B cell (primary cell): Measurements from ENCODE around the gene JUNB. TPM values are rescaled to one million over a fixed set of nuclear protein-coding genes. Genes with fewer than 3 reads are reported as not detected.

ENCODE experiments used
- ATAC-seq: fragments of 200-7000 bp; cut with Tn5 transposase; one replicate; pipeline ENCODE4 v1.10.0; 2021; ENCODE audit warnings: low read depth, mild to moderate bottlenecking, moderate number of reproducible peaks, moderate library complexity
- CTCF ChIA-PET: fragments of 350-600 bp; sonication (Branson Sonifier 250); formaldehyde crosslinking; loops from one replicate; lab custom pipeline; 2021; ENCODE audit warnings: antibody characterized with exemption, inconsistent platforms; lab: Charles Lee
- POLR2A ChIA-PET: fragments of 350-600 bp; sonication (Branson Sonifier 250); formaldehyde crosslinking; loops from one replicate; lab custom pipeline; 2021; ENCODE audit warnings: antibody characterized with exemption; lab: Charles Lee
- DNase-seq: peaks from one replicate; pipeline ENCODE4 v3.0.0; 2013
- H2AFZ ChIP-seq: 2 replicates; pipeline ENCODE4 v1.6.1; 2012; ENCODE audit warnings: mild to moderate bottlenecking, low read depth, low read length; ENCODE audit not compliant: insufficient read depth, poor library complexity, severe bottlenecking
- H3K27ac ChIP-seq, 2 donors: 1 replicate in 1 of 2; 2 replicates in 1 of 2; pipeline ENCODE4 v1.5.1; 2012 to 2013; ENCODE audit warnings: low read length in 2 of 2, mild to moderate bottlenecking in 2 of 2, moderate library complexity in 1 of 2
- H3K27me3 ChIP-seq, 4 experiments: fragments of 200-600 bp in 1 of 4; sonication (generic) in 1 of 4; replicated peaks in 1 of 4; 1 replicate in 2 of 4; 2 replicates in 2 of 4; pipeline versions ENCODE4 v1.6.1 to v1.7.0; 2013 to 2016; ENCODE audit warnings: low read length in 3 of 4, mild to moderate bottlenecking in 2 of 4, mixed read lengths in 1 of 4, moderate library complexity in 1 of 4; ENCODE audit not compliant: insufficient read depth in 4 of 4, control insufficient read depth in 3 of 4; ENCODE audit errors: control extremely low read depth in 1 of 4
- H3K36me3 ChIP-seq, 2 experiments: replicated peaks in 1 of 2; 1 replicate in 1 of 2; 2 replicates in 1 of 2; pipeline versions ENCODE4 v1.6.1 to v1.7.1; 2013; ENCODE audit warnings: low read length in 1 of 2; ENCODE audit not compliant: insufficient read depth in 2 of 2, control insufficient read depth in 1 of 2; ENCODE audit errors: control extremely low read depth in 1 of 2, extremely low read depth in 1 of 2
- H3K4me1 ChIP-seq, 2 donors: fragments of 200-600 bp in 1 of 2; sonication (generic) in 1 of 2; 1 replicate in 1 of 2; 2 replicates in 1 of 2; pipeline versions ENCODE4 v1.5.1 to v1.6.1; 2013 to 2017; ENCODE audit warnings: low read length in 2 of 2; ENCODE audit not compliant: control insufficient read depth in 2 of 2, insufficient read depth in 2 of 2
- H3K4me2 ChIP-seq: replicated peaks from 2 replicates; pipeline ENCODE3; 2012; ENCODE audit warnings: mild to moderate bottlenecking, low read depth, low read length; ENCODE audit not compliant: poor library complexity, severe bottlenecking
- H3K4me3 ChIP-seq, 5 experiments: fragments of 200-600 bp in 1 of 5; sonication (generic) in 1 of 5; 1 replicate in 3 of 5; 2 replicates in 2 of 5; pipeline versions ENCODE4 v1.5.1 to v1.7.0; 2011 to 2016; ENCODE audit warnings: low read length in 4 of 5, mild to moderate bottlenecking in 4 of 5, low read depth in 2 of 5, control low read depth in 1 of 5, moderate library complexity in 1 of 5; ENCODE audit not compliant: insufficient read depth in 1 of 5; ENCODE audit errors: control extremely low read depth in 1 of 5, extremely low read depth in 1 of 5
- H3K79me2 ChIP-seq: fragments of 200-600 bp; sonication (generic); one replicate; pipeline ENCODE4 v1.6.0; 2016; ENCODE audit warnings: low read length; ENCODE audit not compliant: control insufficient read depth, insufficient read depth
- H3K9ac ChIP-seq: fragments of 200-600 bp; sonication (generic); 2 replicates; pipeline ENCODE4 v1.6.1; 2017; ENCODE audit warnings: mild to moderate bottlenecking, low read length, moderate library complexity
- H3K9me3 ChIP-seq, 3 donors: one replicate each; pipeline versions ENCODE4 v1.6.1 to v1.7.1; 2013; ENCODE audit warnings: low read length in 2 of 3; ENCODE audit not compliant: control insufficient read depth in 2 of 3, insufficient read depth in 1 of 3; ENCODE audit errors: control extremely low read depth in 1 of 3
- H4K20me1 ChIP-seq: 2 replicates; pipeline ENCODE4 v1.6.0; 2012; ENCODE audit warnings: mild to moderate bottlenecking, low read length; ENCODE audit not compliant: insufficient read depth, control insufficient read depth, poor library complexity, severe bottlenecking
- H3K27ac Mint-ChIP-seq: one replicate; pipeline ENCODE4 v1.8.0; 2021; ENCODE audit warnings: mixed read lengths
- H3K27me3 Mint-ChIP-seq: one replicate; pipeline ENCODE4 v1.8.0; 2021; ENCODE audit warnings: mixed read lengths
- H3K4me1 Mint-ChIP-seq: one replicate; pipeline ENCODE4 v1.8.0; 2021; ENCODE audit warnings: mixed read lengths
- H3K4me3 Mint-ChIP-seq: one replicate; pipeline ENCODE4 v1.8.0; 2021; ENCODE audit warnings: mixed read lengths
- H3K9me3 Mint-ChIP-seq: one replicate; pipeline ENCODE4 v1.8.0; 2022; ENCODE audit warnings: mixed read lengths; ENCODE audit not compliant: insufficient read depth
- EZH2 ChIP-seq: IDR thresholded peaks from 2 replicates; pipeline ENCODE4 v1.6.1; 2012; ENCODE audit warnings: borderline replicate concordance, low read depth, mild to moderate bottlenecking, moderate library complexity, low read length; ENCODE audit not compliant: insufficient read depth, poor library complexity, severe bottlenecking
- WGBS: methylation state at CpG from one replicate; pipeline ENCODE4 v1.1.5; 2013; ENCODE audit warnings: missing lambda C conversion rate; ENCODE audit not compliant: insufficient coverage; 5-methylcytosine and 5-hydroxymethylcytosine counted together
- intact Hi-C: fragments of 100-400 bp; cut with micrococcal nuclease; formaldehyde crosslinking; loops from one replicate; pipeline ENCODE4 v1.10.0; 2022
- polyA plus RNA-seq: library from polyadenylated mRNA; depleted of rRNA; stranded (reverse); fragments of >200 nt; gene quantifications from 2 replicates; pipeline ENCODE4 v1.2.3, GENCODE V29; 2012
- total RNA-seq, 2 donors: library from RNA; stranded (reverse); fragments of 120-200 nt in 1 of 2; gene quantifications; 1 replicate in 1 of 2; 2 replicates in 1 of 2; pipeline versions ENCODE4 v1.2.3 to v1.2.4, GENCODE V29; 2013 to 2022
- TF ChIP-seq, protein P1 (sequence below): fragments of 200-600 bp; IDR thresholded peaks from one replicate; pipeline ENCODE4 v1.8.0; 2022; ENCODE audit warnings: antibody characterized with exemption, mild to moderate bottlenecking

Gene JUNB
- total and polyA plus RNA-seq, 2 donors (not counting 1 experiment from before 2014, with no cell fraction given) = 206 to 4,055 TPM

- Mint-ChIP-seq H3K4me1 (peaks cover 11% of the 10 kb centered on the region), H3K9me3 (no peaks in the 10 kb centered on the region), H3K27me3 (peaks cover 15% of the 10 kb centered on the region), H3K4me3 (no peak overlapping the region), H3K27ac (no peak overlapping the region)
- ChIA-PET CTCF (interaction anchor here (0.7 to 27.9 kb wide), 27 partner anchors 9 to 206 kb away, joined by 3 to 1147 read pairs (median 5); partner anchors contain the start of genes DHPS, GET3, HOOK2 and JUNB), POLR2A (interaction anchor here (1.1 to 1.4 kb wide), 2 partner anchors 17 to 36 kb away, joined by 5 to 7 read pairs; no protein-coding TSS in a partner anchor)
- Histone ChIP-seq H3K79me2 (no peaks in the 10 kb centered on the region), H3K27me3 (peaks cover 0 to 22% (median 5%) of the 10 kb centered on the region in 4 experiments), H4K20me1 (no peaks in the 10 kb centered on the region), H3K36me3 (peaks cover 0 to 4% of the 10 kb centered on the region in 2 experiments), H3K9ac (no peak overlapping the region), H3K4me3 (no peak overlapping the region), H3K9me3 (peaks cover 0 to 7% (median 0%) of the 10 kb centered on the region in 3 donors), H3K4me2 (no peak overlapping the region), H3K27ac (no peak overlapping the region), H2AFZ (no peak overlapping the region), H3K4me1 (peaks cover 7 to 8% of the 10 kb centered on the region in 2 donors)
- TF ChIP-seq EZH2 = no peak
- TF ChIP-seq, protein P1, sequence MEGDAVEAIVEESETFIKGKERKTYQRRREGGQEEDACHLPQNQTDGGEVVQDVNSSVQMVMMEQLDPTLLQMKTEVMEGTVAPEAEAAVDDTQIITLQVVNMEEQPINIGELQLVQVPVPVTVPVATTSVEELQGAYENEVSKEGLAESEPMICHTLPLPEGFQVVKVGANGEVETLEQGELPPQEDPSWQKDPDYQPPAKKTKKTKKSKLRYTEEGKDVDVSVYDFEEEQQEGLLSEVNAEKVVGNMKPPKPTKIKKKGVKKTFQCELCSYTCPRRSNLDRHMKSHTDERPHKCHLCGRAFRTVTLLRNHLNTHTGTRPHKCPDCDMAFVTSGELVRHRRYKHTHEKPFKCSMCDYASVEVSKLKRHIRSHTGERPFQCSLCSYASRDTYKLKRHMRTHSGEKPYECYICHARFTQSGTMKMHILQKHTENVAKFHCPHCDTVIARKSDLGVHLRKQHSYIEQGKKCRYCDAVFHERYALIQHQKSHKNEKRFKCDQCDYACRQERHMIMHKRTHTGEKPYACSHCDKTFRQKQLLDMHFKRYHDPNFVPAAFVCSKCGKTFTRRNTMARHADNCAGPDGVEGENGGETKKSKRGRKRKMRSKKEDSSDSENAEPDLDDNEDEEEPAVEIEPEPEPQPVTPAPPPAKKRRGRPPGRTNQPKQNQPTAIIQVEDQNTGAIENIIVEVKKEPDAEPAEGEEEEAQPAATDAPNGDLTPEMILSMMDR = no peak
- ATAC-seq (no peak), DNase-seq (no peak)
- no CpG with 5 or more reads among the region's 6 CpGs for WGBS
- intact Hi-C loops = loop anchor here (1.0 kb wide), 2 partner anchors 37 to 88 kb away; no protein-coding TSS in a partner anchor
Observed at GRCh38 chr19:12759686-12760085, 31.6 kb upstream of the JUNB start.

- peaks cover 0 to 5% of the 10 kb centered on the region in 2 experiments for H3K36me3 ChIP-seq
- no peak overlapping the region for H3K27ac ChIP-seq
- intact Hi-C loops = no loop called here
- H3K4me1 Mint-ChIP-seq = peaks cover 10% of the 10 kb centered on the region
- no peak for DNase-seq
- TF ChIP-seq EZH2 = no peak
- TF ChIP-seq, protein P1 = no peak
- H3K79me2 ChIP-seq = no peaks in the 10 kb centered on the region
- POLR2A ChIA-PET = interaction anchor here (1.0 kb wide), 1 partner anchor 33 kb away, joined by 4 read pairs; no protein-coding TSS in a partner anchor
- no peak overlapping the region for H3K4me3 Mint-ChIP-seq
- no peak overlapping the region for H3K9ac ChIP-seq
- ATAC-seq = no peak
- WGBS = 97% methylated on average over 5 of the region's 11 CpGs
- peaks cover 6 to 8% of the 10 kb centered on the region in 2 donors for H3K4me1 ChIP-seq
- H3K9me3 Mint-ChIP-seq = no peaks in the 10 kb centered on the region
- CTCF ChIA-PET = interaction anchor here (0.5 to 27.9 kb wide), 14 partner anchors 9 to 199 kb away, joined by 3 to 1147 read pairs (median 4); partner anchors contain the start of genes BEST2, DNASE2, HOOK2 and JUNB
- peaks cover 0 to 7% (median 0%) of the 10 kb centered on the region in 3 donors for H3K9me3 ChIP-seq
- H3K4me3 ChIP-seq = no peak overlapping the region
- H4K20me1 ChIP-seq = no peaks in the 10 kb centered on the region
- H3K4me2 ChIP-seq = no peak overlapping the region
- peaks cover 3% of the 10 kb centered on the region for H3K27me3 Mint-ChIP-seq
- no peak overlapping the region for H2AFZ ChIP-seq
- no peak overlapping the region for H3K27ac Mint-ChIP-seq
- H3K27me3 ChIP-seq = no peaks in the 10 kb centered on the region
Observed at GRCh38 chr19:12763100-12763499, 28.2 kb upstream of the JUNB start.
